ENCODE data around the gene POTEF. TPM values are rescaled to one million over a fixed set of nuclear protein-coding genes. Genes with fewer than 3 reads are reported as not detected.
"Not testable (repeated sequence)": the region's sequence is repeated elsewhere in the genome, so short reads cannot be mapped to it uniquely, and the experiment has no call there.

The POTEF gene
- total and polyA plus RNA-seq, 2 experiments from 2014 or later = not detected

DNA sequence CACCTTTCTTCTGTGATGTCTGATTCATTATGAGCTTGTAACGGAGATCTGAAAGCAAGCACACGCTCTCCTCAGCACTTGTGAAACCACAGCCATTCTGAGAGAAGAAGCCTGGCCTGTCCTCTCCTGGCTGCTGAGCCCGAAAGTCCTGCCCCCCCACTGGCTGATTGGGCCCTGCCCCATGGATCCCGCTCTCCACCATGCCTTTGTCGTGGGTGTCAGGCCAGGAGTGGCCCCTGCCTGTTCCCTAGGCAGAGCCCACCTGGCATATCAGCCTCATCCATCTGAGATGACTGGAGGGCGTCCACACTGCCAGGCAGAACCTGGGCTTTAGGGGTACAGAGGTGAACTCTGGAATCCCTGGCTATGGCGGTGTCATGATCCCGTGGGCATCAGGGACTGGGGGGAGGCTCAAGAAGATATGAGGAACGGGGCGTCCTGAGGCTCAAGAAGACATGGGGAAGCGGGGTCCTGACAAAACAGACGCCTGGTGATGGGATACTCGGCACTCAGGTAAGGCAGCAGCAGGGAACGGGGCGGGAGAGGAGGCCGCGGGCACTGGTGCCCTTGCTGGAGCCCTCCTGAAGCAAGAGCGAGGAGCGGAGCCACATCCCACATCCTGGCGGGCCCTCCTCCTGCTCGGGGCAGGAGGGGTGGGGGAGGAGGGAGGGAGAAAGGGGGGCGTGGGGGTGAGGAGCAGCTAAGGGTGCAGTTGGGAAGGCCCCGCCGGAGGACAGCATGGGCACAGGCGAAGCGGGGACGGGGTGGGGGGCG is 14.4 kb upstream of the POTEF start:
- H3K27ac ChIP-seq; H3K9me3 ChIP-seq (ENCODE audit: low read depth); H3K9me2 ChIP-seq (ENCODE audit: insufficient read depth); H3K4me2 ChIP-seq (ENCODE audit: unreplicated experiment); H2AFZ ChIP-seq; H3K9ac ChIP-seq; H3K79me2 ChIP-seq (ENCODE audit: insufficient read depth); H4K20me1 ChIP-seq (ENCODE audit: insufficient read depth); H3K4me1 ChIP-seq (ENCODE audit: insufficient read depth); in situ Hi-C loops (cut with MboI); H3K27me3 ChIP-seq (replicated peaks; ENCODE audit: insufficient read depth); H3F3A ChIP-seq (ENCODE audit: insufficient read depth); H3K36me3 ChIP-seq (ENCODE audit: low read depth); H3K4me3 ChIP-seq: not testable (repeated sequence)
- 79 to 82% methylated on average over 13 to 19 of the region's 28 CpGs for WGBS, 2 experiments (ENCODE audit: low coverage in 1 of 2, low lambda C conversion rate in 2 of 2, missing lambda C conversion rate in 2 of 2)
- peak; percentile 5 for DNase-seq

DNA sequence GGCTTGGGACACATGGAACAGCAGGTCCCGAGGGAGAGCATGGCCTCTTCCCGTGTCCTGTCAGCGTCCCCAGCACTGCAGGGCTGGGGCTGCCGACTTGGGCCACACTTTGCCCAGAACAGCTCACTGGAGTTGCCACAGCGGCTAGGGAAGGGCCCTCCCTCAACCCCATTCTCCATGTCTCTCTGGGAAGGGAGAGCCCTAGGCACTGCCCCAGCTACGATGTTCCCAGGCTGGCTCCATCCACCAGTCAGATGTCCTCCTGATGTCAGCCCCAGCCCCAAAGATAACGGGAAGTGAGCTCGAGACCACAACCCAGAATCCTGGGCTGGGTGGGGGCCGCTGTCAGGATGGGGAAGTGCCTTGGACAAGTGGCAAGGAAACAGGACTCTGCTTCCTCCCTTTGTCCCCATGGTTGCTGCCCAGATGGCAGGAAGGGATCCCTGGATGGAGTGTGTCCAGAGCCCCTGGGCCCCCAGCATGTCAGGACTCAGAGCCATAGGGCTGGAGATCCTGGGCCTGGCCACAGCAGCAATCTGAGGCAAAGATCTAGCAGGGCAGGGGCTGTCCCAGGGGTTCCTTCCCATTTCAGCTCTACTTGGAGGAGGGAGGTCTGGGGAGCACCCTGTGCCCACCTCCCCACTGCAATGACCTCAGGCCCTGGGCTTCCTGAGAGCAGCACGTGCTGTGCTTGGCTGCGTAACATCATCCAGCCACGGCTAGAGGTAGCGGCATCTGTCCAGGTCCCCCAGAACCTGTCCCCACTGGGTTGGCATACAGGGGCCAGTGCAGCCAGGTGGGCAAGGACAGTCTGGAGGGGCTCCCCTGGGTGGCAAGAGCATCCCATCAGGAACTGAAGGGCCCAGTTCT is 13.6 kb upstream of the POTEF start:
- H4K20me1 ChIP-seq (ENCODE audit: insufficient read depth); H3K9me3 ChIP-seq (ENCODE audit: low read depth); H3K27me3 ChIP-seq (replicated peaks; ENCODE audit: insufficient read depth); H3K4me3 ChIP-seq; H3K4me2 ChIP-seq (ENCODE audit: unreplicated experiment); DNase-seq; H3K9me2 ChIP-seq (ENCODE audit: insufficient read depth); H3K36me3 ChIP-seq (ENCODE audit: low read depth); H3K27ac ChIP-seq; in situ Hi-C loops (cut with MboI); H3K79me2 ChIP-seq (ENCODE audit: insufficient read depth); H3K9ac ChIP-seq; H2AFZ ChIP-seq; H3F3A ChIP-seq (ENCODE audit: insufficient read depth); H3K4me1 ChIP-seq (ENCODE audit: insufficient read depth): not testable (repeated sequence)
- 90 to 91% methylated on average over 10 to 13 of the region's 13 CpGs for WGBS, 2 experiments (ENCODE audit: low coverage in 1 of 2, low lambda C conversion rate in 2 of 2, missing lambda C conversion rate in 2 of 2)

DNA sequence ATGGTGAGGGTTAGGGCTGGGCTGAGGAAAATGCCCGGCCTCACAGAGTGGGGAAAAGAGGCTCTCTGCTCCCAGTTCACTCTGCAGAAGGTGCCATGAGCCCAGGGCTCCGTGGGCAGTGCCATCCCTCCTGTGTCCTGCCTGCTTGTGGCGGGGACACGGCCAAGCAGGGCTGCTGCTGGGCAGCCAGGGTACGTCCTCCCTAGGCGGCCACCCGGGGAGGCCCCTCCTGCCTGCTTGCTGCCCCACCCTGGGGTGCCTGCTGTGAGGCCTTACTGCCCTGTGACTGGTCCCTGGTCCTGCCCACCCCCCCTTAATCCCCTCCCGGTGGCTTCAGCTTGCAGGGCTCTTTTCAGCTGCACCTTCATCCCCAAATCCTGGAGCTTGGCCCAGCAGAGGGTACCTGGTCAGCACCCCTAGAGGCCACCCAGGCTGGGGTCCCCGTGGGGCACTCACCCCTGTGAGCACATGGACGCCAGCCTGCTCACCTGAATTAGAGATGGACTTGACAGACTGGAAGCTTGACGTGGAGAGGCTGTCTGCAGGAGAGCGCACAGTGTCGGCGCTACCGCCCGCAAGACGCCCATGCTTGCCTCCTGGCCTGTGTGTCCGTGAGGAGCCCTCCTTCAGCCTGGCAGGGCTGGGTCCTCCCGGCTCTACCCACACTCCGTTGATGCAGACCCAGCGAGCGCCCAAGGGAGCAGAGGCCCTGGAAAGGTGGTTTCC is 12.8 kb upstream of the POTEF start:
- H2AFZ ChIP-seq; H3K9me3 ChIP-seq (ENCODE audit: low read depth); H4K20me1 ChIP-seq (ENCODE audit: insufficient read depth); H3K4me2 ChIP-seq (ENCODE audit: unreplicated experiment); DNase-seq; in situ Hi-C loops (cut with MboI); H3K36me3 ChIP-seq (ENCODE audit: low read depth); H3K4me3 ChIP-seq; H3K4me1 ChIP-seq (ENCODE audit: insufficient read depth); H3K9me2 ChIP-seq (ENCODE audit: insufficient read depth); H3K27me3 ChIP-seq (replicated peaks; ENCODE audit: insufficient read depth); H3K79me2 ChIP-seq (ENCODE audit: insufficient read depth); H3K9ac ChIP-seq; H3K27ac ChIP-seq; H3F3A ChIP-seq (ENCODE audit: insufficient read depth): not testable (repeated sequence)
- WGBS, 2 experiments (ENCODE audit: low coverage in 1 of 2, low lambda C conversion rate in 2 of 2, missing lambda C conversion rate in 2 of 2) = 87 to 88% methylated on average over 15 to 18 of the region's 22 CpGs

DNA sequence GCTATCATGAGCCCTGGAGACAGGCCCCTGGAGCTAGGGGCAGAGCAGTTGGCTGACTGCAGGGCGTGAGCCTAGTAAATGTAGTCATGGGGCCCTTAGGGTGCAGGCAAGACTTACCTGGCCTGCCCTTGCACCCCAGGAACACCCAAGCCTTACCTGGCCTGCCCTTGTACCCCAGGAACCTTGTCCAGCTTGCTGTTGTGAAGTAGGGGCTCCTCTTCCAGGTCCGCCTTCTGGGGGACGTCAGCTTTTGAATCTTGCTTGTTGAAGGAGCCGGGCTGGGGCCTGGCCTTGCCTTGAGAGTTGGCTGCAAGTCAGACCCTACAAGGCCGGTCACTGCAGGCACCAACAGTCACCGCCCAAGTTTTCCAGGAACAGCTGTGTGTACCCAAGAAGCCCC is 12.0 kb upstream of the POTEF start:
- H3F3A ChIP-seq (ENCODE audit: insufficient read depth); H3K9me3 ChIP-seq (ENCODE audit: low read depth); H4K20me1 ChIP-seq (ENCODE audit: insufficient read depth); H3K9ac ChIP-seq; DNase-seq; H3K4me2 ChIP-seq (ENCODE audit: unreplicated experiment); H3K4me1 ChIP-seq (ENCODE audit: insufficient read depth); H3K9me2 ChIP-seq (ENCODE audit: insufficient read depth); H3K4me3 ChIP-seq; in situ Hi-C loops (cut with MboI); H3K79me2 ChIP-seq (ENCODE audit: insufficient read depth); H3K27ac ChIP-seq; H3K27me3 ChIP-seq (replicated peaks; ENCODE audit: insufficient read depth); H2AFZ ChIP-seq; H3K36me3 ChIP-seq (ENCODE audit: low read depth): not testable (repeated sequence)
- WGBS, 2 experiments (ENCODE audit: low coverage in 1 of 2, low lambda C conversion rate in 2 of 2, missing lambda C conversion rate in 2 of 2) = 90% methylated on average over 4 of the region's 6 CpGs; no CpG with 5 or more reads in 1 of the 2 experiments

DNA sequence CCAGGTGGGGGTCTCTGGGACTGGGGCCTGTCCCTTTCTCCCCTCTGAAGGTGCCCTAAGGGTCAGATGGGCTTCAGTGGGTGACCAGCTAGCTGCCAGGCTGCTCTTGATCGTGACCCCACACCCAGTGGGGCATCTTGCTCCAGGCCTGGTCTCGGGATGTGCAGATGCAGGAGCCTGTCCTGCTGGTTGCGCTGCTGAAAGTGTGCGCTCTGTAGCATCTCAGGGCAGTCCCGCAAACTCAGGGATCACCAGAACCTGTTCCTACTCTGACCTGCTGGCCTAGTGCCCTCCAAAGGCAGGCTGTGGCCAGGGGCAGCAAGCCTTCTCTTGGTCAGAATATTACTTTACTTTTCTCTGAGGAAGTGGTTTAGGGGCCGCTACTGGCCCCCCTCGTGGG is 11.5 kb upstream of the POTEF start:
- DNase-seq; H3K4me2 ChIP-seq (ENCODE audit: unreplicated experiment); H3K4me1 ChIP-seq (ENCODE audit: insufficient read depth); H3K9ac ChIP-seq; H3K27me3 ChIP-seq (replicated peaks; ENCODE audit: insufficient read depth); H3K9me2 ChIP-seq (ENCODE audit: insufficient read depth); H3K4me3 ChIP-seq; in situ Hi-C loops (cut with MboI); H4K20me1 ChIP-seq (ENCODE audit: insufficient read depth); H3K9me3 ChIP-seq (ENCODE audit: low read depth); H2AFZ ChIP-seq; H3K27ac ChIP-seq; H3F3A ChIP-seq (ENCODE audit: insufficient read depth); H3K36me3 ChIP-seq (ENCODE audit: low read depth); H3K79me2 ChIP-seq (ENCODE audit: insufficient read depth): not testable (repeated sequence)
- 86 to 87% methylated on average over 5 to 7 of the region's 7 CpGs for WGBS, 2 experiments (ENCODE audit: low coverage in 1 of 2, low lambda C conversion rate in 2 of 2, missing lambda C conversion rate in 2 of 2)

DNA sequence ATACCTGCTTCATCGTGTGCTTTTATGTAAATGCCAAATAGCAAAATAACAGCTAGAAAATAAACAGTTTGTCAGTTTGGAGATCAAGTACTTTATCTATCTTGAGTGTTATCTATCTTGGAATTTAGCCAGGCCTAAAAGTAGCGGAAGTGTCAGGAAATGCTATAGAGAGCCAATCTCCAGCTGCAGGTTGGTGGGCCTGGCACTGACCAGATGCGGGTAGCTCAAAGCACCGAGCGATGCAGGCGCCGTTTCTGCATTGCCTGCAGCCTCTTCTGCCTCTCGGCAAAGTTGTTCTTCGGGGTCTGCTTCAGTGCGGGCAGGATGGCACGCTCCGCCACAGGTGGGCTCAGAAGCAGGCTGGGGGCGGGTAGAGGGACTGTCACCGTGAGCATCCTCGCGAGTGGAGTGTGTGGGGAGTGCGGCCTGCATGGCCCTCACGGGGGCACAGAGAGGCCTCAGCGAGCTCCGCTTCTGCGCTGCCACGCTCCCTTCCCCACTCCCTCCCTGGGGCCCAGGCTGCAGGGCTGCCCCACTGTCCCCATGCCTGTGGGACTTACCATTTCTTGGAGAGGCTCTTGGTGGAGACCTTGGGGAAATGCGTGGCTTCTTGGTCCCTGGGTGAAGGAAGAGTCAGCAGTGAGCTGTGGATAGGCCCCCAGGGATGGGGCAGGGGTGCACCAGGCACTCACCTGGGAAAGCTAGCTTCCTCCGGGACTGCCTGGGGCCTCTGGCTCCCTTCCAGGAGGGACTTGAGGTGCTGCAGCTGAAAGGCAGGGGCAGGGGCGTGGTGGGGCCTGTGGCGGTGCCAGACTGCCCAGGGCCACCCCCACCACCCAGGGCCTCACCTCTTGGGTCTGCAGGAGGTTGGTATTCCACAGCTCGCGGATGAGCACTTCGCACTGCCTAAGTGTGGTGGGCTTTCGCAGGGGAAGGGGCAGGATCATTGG is 10.6 kb upstream of the POTEF start:
- H3K4me3 ChIP-seq; H2AFZ ChIP-seq; in situ Hi-C loops (cut with MboI); H3K9me3 ChIP-seq (ENCODE audit: low read depth); H3K9ac ChIP-seq; H3K27ac ChIP-seq; H3K4me2 ChIP-seq (ENCODE audit: unreplicated experiment); H3K36me3 ChIP-seq (ENCODE audit: low read depth); H4K20me1 ChIP-seq (ENCODE audit: insufficient read depth); H3F3A ChIP-seq (ENCODE audit: insufficient read depth); H3K27me3 ChIP-seq (replicated peaks; ENCODE audit: insufficient read depth); H3K4me1 ChIP-seq (ENCODE audit: insufficient read depth); H3K9me2 ChIP-seq (ENCODE audit: insufficient read depth); H3K79me2 ChIP-seq (ENCODE audit: insufficient read depth); DNase-seq: not testable (repeated sequence)
- 90 to 93% methylated on average over 29 to 30 of the region's 30 CpGs for WGBS, 2 experiments (ENCODE audit: low coverage in 1 of 2, low lambda C conversion rate in 2 of 2, missing lambda C conversion rate in 2 of 2)

All from GM23248 (cell line).